GM21447 (cell line): ENCODE measurements around the gene XPO4.
"Not testable (repeated sequence)": the region's sequence is repeated elsewhere in the genome, so short reads cannot be mapped to it uniquely, and the experiment has no call there.

ENCODE experiments used
- ATAC-seq: cut with Tn5 transposase; IDR thresholded peaks from one replicate; pipeline ENCODE4 v1.9.1; 2021; ENCODE audit not compliant: unreplicated experiment

XPO4 gene

DNA sequence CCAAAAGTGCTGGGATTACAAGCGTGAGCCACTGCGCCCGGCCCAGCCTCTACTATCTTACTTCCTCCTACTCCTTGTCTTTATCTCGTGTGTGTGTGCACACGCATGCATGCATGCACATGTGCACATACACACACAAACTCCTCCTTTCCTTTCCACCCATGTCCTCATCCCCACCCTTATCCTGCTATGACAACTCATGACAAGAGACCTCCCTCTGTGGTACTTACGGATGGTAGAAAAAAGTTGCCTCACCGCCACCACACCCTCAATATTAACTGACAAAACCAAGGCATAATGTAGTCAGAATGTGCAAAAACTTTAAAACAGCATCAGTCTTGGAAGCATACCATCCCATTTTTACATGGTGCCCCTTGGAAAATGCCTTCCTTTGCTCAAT is 112.9 kb downstream of the XPO4 start:
- no peak for ATAC-seq

DNA sequence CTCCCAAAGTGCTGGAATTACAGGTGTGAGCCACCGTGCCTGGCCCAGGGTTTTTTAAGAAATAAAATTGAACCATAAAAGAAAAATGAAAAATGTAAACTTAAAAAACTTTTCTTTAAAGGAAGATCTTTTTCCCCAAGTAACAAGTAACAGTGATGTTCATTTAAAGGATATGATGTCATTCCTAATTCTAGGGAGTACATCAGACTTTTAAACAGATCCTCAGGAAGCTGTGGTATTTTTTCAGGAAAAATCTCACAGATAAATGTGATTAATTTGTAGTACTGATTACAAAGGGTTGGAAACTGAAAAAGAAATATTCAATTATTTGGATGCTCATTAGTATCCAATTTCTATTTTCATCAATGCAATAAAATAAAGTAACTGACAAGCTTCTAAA is 114.2 kb downstream of the XPO4 start:
- no peak for ATAC-seq

DNA sequence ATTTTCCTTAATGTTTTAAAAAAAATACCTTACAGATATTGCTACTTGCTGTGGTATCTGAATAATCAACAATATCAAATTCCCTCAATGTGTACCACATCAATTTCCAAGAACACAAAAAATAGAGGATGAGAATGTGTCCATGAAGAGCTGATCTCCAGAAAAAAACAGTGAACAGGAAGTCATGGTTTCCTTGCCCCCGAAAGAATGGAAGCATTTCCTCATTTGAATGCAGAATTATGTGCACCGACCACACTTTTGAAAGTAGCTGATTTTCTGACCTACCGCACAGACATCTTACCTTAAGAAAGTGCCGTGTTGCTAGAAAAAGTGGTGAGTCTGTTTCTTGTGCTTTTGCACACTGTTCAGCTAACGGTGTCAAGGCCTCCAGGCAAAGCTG is 115.4 kb downstream of the XPO4 start:
- ATAC-seq: no peak

DNA sequence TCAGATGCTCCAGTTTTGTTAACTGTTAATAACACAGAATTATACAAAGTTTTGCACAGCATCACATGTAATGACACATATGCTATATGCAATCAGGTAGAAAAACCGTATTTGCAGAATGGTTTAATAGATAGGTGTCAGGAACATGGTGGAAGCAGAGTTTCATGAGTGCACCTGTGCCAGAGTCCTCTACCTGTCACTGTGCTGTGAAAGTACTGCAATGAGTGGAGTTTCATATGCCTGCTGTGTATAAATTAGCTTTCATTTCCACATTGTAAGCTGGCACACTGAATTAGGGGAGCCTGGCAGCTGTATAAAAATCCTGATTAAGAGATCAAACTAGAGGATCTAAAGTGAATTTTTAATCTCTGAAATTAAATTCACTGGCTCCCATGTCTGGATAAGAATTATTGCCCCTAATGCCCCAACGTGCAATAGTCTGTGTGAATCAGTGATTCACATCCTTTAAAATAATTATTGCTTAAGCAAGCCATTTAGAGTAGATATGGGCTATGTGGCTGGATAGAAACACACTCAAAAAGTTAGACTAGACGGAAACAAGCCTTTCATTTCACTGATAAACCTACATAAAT is 120.3 kb downstream of the XPO4 start:
- peak; percentile 92 for ATAC-seq

- ATAC-seq: no peak
Observed at GRCh38 chr13:20780317-20780716, 122.2 kb downstream of the XPO4 start.

- ATAC-seq: no peak
Observed at GRCh38 chr13:20779405-20779804, 123.1 kb downstream of the XPO4 start.

- no peak for ATAC-seq
Observed at GRCh38 chr13:20778311-20778710, 124.2 kb downstream of the XPO4 start.

- ATAC-seq: no peak
Observed at GRCh38 chr13:20776751-20777150, 125.8 kb downstream of the XPO4 start.

GRCh38 chr13:20775961-20776360 is 126.6 kb downstream of the XPO4 start:
- ATAC-seq: no peak

GRCh38 chr13:20774746-20775145 is 127.8 kb downstream of the XPO4 start:
- ATAC-seq: no peak

GRCh38 chr13:20773194-20774080 is 129.1 kb downstream of the XPO4 start, which contains the start of gene EEF1AKMT1:
TSS of gene EEF1AKMT1 (minus strand) at chr13:20773961. CDS start at chr13:20757598, 16,363 bp downstream.
- peak; percentile 79 for ATAC-seq

GRCh38 chr13:20772401-20773131 is 130.0 kb downstream of the XPO4 start:
- ATAC-seq: no peak

- no peak for ATAC-seq
Observed at GRCh38 chr13:20769834-20770233, 132.7 kb downstream of the XPO4 start.

- no peak for ATAC-seq
Observed at GRCh38 chr13:20769091-20769490, 133.5 kb downstream of the XPO4 start.

DNA sequence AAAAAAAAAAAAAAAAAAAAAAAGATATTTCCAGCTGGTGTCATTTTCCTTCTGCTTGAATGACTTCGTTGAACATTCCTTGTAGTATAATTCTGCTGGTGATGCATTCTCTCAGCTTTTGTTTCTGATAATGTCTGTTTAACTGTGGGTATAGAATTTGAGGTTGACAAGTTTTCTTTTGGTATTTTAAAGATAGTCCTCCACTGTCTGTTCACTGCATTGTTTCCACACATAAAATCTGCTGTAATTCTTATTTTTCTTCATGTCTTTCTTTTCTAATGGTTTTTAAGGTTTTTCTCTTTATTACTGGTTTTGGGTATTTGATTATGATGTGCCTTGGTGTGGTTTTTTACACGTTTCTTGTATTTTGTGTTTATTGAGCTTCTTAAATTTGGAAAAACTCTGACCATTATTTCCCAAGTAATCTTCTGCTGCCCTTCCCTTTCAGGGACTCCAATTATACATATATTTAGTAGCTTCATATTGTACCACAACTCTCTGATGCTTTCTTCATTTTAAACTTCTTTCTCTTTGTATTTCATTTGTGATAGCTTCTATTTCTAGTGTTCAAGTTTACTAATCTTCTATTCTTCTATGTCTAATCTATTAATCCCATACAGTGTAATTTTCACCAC is 135.1 kb downstream of the XPO4 start:
- ATAC-seq: no peak

- no peak for ATAC-seq
Observed at GRCh38 chr13:20760872-20761271, 141.7 kb downstream of the XPO4 start.

GRCh38 chr13:20754009-20754408 is 148.5 kb downstream of the XPO4 start:
- ATAC-seq: no peak

DNA sequence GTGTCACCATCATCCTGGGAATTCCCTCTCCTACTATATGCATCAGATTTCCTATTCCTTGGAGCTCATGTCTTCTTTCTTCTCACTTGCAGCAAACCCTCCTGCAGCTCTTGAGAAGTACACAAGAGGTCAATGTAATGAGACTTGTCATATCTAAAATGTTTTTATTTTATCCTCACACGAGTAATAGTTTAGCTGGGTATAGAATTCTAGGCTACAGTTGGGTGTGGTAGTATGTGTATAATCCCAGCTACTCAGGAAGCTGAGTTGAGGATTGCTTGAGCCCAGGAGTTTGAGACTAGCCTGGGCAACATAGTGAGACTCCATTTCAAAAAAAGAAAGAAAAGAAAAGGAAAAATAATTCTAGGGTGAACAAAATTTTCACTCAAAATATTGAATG is 153.2 kb downstream of the XPO4 start:
- ATAC-seq: no peak

- not testable (repeated sequence) for ATAC-seq
Observed at GRCh38 chr13:20743830-20744404, 158.6 kb downstream of the XPO4 start.

DNA sequence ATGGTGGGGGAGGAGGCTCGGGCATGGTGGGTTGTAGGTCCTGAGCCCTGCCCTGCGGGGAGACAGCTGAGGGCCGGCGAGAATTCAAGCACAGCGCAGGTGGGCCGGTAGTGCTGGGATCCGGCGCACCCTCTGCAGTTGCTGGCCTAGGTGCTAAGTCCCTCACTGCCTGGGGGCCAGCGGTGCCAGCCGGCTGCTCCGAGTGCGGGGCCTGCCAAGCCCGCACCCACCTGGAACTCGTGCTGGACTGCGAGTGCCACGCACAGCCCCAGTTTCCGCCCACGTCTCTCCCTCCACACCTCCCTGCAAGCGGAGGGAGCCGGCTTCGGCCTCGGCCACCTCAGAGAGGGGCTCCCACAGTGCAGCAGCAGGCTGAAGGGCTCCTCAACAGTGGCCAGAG is 162.5 kb downstream of the XPO4 start:
- no peak for ATAC-seq

DNA sequence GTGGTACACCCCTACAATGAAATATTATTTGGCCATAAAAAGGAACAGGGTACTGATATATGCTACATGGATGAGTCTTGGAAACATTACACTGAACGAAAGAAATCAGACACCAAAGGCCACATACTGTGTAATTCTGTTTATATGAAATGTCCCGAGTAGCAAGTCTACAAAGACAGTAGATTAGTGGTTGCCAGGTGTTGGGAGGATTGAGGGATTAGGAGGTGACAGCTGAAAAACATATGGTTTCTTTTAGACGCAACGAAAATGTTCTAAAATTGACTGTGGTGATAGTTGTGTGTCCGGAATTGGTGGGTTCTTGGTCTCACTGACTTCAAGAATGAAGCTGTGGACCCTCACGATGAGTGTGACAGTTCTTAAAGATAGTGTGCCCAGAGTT is 163.9 kb downstream of the XPO4 start:
- ATAC-seq: no peak
